Effector memory CD8-positive, alpha-beta T cell (primary cell): ENCODE results near the gene WASF1.
A peak's percentile ranks its signal among the peaks of the same experiment; 100 is the strongest.

Experiments
- ATAC-seq: fragments of 150-1000 bp; cut with Tn5 transposase; replicated peaks from 2 replicates; pipeline ENCODE4 v1.10.0; 2021; ENCODE audit warnings: mild to moderate bottlenecking, moderate library complexity
- DNase-seq, 3 experiments: peaks; one replicate each; pipeline ENCODE4 v3.0.0; 2021
- H3K27ac Mint-ChIP-seq, 2 donors: one replicate each; pipeline ENCODE4 v1.8.0; 2022; ENCODE audit warnings: mild to moderate bottlenecking in 2 of 2, mixed read lengths in 2 of 2, moderate library complexity in 2 of 2
- H3K27me3 Mint-ChIP-seq, 2 donors: one replicate each; pipeline ENCODE4 v1.8.0; 2022; ENCODE audit warnings: mixed read lengths in 2 of 2
- H3K36me3 Mint-ChIP-seq: one replicate; pipeline ENCODE4 v1.8.0; 2022; ENCODE audit warnings: mild to moderate bottlenecking, moderate library complexity, mixed read lengths; ENCODE audit not compliant: insufficient read depth
- H3K4me1 Mint-ChIP-seq, 2 donors: one replicate each; pipeline ENCODE4 v1.8.0; 2022; ENCODE audit warnings: low read depth in 2 of 2, mixed read lengths in 2 of 2
- H3K4me3 Mint-ChIP-seq, 2 donors: one replicate each; pipeline ENCODE4 v1.8.0; 2022; ENCODE audit warnings: mild to moderate bottlenecking in 2 of 2, mixed read lengths in 2 of 2, moderate library complexity in 2 of 2
- H3K9me3 Mint-ChIP-seq, 2 donors: one replicate each; pipeline ENCODE4 v1.8.0; 2022; ENCODE audit warnings: mixed read lengths in 2 of 2

WASF1 gene

GRCh38 chr6:110190726-110191125, 11.3 kb upstream of the WASF1 start:
- Mint-ChIP-seq H3K9me3 (no peaks in the 10 kb centered on the region), H3K4me1 (peaks cover 5 to 20% of the 10 kb centered on the region in 2 donors), H3K4me3 (no peak overlapping the region), H3K36me3 (peaks cover 21% of the 10 kb centered on the region), H3K27ac (no peak overlapping the region), H3K27me3 (no peaks in the 10 kb centered on the region)
- ATAC-seq, result no peak
- DNase-seq, result no peak

GRCh38 chr6:110188791-110189190, 9.3 kb upstream of the WASF1 start:
- DNase-seq (no peak), ATAC-seq (no peak)
- H3K36me3 Mint-ChIP-seq, result peaks cover 9% of the 10 kb centered on the region
- no peaks in the 10 kb centered on the region for H3K9me3 Mint-ChIP-seq
- H3K27ac Mint-ChIP-seq, result no peak overlapping the region
- H3K27me3 Mint-ChIP-seq, result no peaks in the 10 kb centered on the region
- H3K4me3 Mint-ChIP-seq, result no peak overlapping the region
- H3K4me1 Mint-ChIP-seq, result peaks cover 7 to 11% of the 10 kb centered on the region in 2 donors

- no peaks in the 10 kb centered on the region for H3K27me3 Mint-ChIP-seq
- ATAC-seq (peak; percentile 31), DNase-seq (no peak)
- peaks cover 7 to 10% of the 10 kb centered on the region in 2 donors for H3K4me1 Mint-ChIP-seq
- H3K9me3 Mint-ChIP-seq, result no peaks in the 10 kb centered on the region
- peak overlapping the region; percentile 64 to 67 for H3K27ac Mint-ChIP-seq
- peak overlapping the region; percentile 60 to 61 for H3K4me3 Mint-ChIP-seq
- no peaks in the 10 kb centered on the region for H3K36me3 Mint-ChIP-seq
Measured at GRCh38 chr6:110185879-110186278, 6.4 kb upstream of the WASF1 start.

- Mint-ChIP-seq H3K9me3 (no peaks in the 10 kb centered on the region), H3K4me3 (no peak overlapping the region), H3K27me3 (no peaks in the 10 kb centered on the region), H3K27ac (no peak overlapping the region), H3K4me1 (peaks cover 13 to 15% of the 10 kb centered on the region in 2 donors), H3K36me3 (peaks cover 3% of the 10 kb centered on the region)
- DNase-seq (no peak), ATAC-seq (no peak)
Measured at GRCh38 chr6:110183292-110183885, 3.9 kb upstream of the WASF1 start.

GRCh38 chr6:110181131-110182030, 1.9 kb upstream of the WASF1 start:
- ATAC-seq (no peak), DNase-seq (no peak)
- Mint-ChIP-seq H3K4me1 (peaks cover 15 to 18% of the 10 kb centered on the region in 2 donors), H3K4me3 (no peak overlapping the region), H3K36me3 (peaks cover 3% of the 10 kb centered on the region), H3K27ac (no peak overlapping the region), H3K9me3 (no peaks in the 10 kb centered on the region), H3K27me3 (peaks cover 0 to 5% of the 10 kb centered on the region in 2 donors)

GRCh38 chr6:110180228-110181008, 948 bp upstream of the WASF1 start, which contains the start of gene CDC40:
Gene CDC40, plus strand, starts transcription at chr6:110180427. Its CDS starts 18 bp downstream, at chr6:110180445.
- DNase-seq, result peak; percentile 42 to 53 (median 46)
- Mint-ChIP-seq H3K27me3 (peaks cover 3 to 7% of the 10 kb centered on the region in 2 donors), H3K27ac (no peak within 1 kb of the TSS), H3K4me1 (peaks cover 8 to 9% of the 10 kb centered on the region in 2 donors), H3K36me3 (peaks cover 3% of the 10 kb centered on the region), H3K9me3 (no peaks in the 10 kb centered on the region), H3K4me3 (no peak within 1 kb of the TSS)
- ATAC-seq, result peak; percentile 48

GRCh38 chr6:110178626-110179405, 654 bp downstream of the WASF1 start:
- peak overlapping the region in 1 of 2 donors; percentile 17 for H3K27ac Mint-ChIP-seq
- H3K36me3 Mint-ChIP-seq, result peaks cover 3% of the 10 kb centered on the region
- ATAC-seq (peak; percentile 68), DNase-seq (peak; percentile 64 to 67 (median 65))
- no peaks in the 10 kb centered on the region for H3K9me3 Mint-ChIP-seq
- H3K4me3 Mint-ChIP-seq, result no peak overlapping the region
- H3K4me1 Mint-ChIP-seq, result peaks cover 7 to 8% of the 10 kb centered on the region in 2 donors
- peaks cover 19 to 23% of the 10 kb centered on the region in 2 donors for H3K27me3 Mint-ChIP-seq

GRCh38 chr6:110173506-110174132, 5.9 kb downstream of the WASF1 start:
- DNase-seq (no peak), ATAC-seq (no peak)
- Mint-ChIP-seq H3K9me3 (no peaks in the 10 kb centered on the region), H3K27me3 (peaks cover 35 to 47% of the 10 kb centered on the region in 2 donors), H3K4me3 (no peak overlapping the region), H3K27ac (no peak overlapping the region), H3K4me1 (peaks cover 4 to 5% of the 10 kb centered on the region in 2 donors), H3K36me3 (no peaks in the 10 kb centered on the region)

GRCh38 chr6:110170081-110170480, 9.4 kb downstream of the WASF1 start:
- no peak for ATAC-seq

GRCh38 chr6:110158479-110158878, 21.0 kb downstream of the WASF1 start:
- no peak for ATAC-seq
- no peaks in the 10 kb centered on the region for H3K9me3 Mint-ChIP-seq
- H3K4me3 Mint-ChIP-seq, result no peak overlapping the region

More at GRCh38 chr6:110170081-110170480, 9.4 kb downstream of the WASF1 start:
- Mint-ChIP-seq H3K4me3 (no peak overlapping the region), H3K27me3 (peaks cover 29 to 47% of the 10 kb centered on the region in 2 donors), H3K9me3 (no peaks in the 10 kb centered on the region), H3K36me3 (no peaks in the 10 kb centered on the region), H3K27ac (no peak overlapping the region), H3K4me1 (no peaks in the 10 kb centered on the region)
- no peak for DNase-seq

GRCh38 chr6:110147870-110148269, 31.6 kb downstream of the WASF1 start:
- DNase-seq (no peak), ATAC-seq (no peak)
- H3K36me3 Mint-ChIP-seq, result peaks cover 4% of the 10 kb centered on the region
- no peak overlapping the region for H3K4me3 Mint-ChIP-seq
- peaks cover 39 to 44% of the 10 kb centered on the region in 2 donors for H3K27me3 Mint-ChIP-seq
- H3K9me3 Mint-ChIP-seq, result no peaks in the 10 kb centered on the region
- no peak overlapping the region for H3K27ac Mint-ChIP-seq
- H3K4me1 Mint-ChIP-seq, result no peaks in the 10 kb centered on the region

More at GRCh38 chr6:110158479-110158878, 21.0 kb downstream of the WASF1 start:
- H3K27me3 Mint-ChIP-seq, result peaks cover 52 to 57% of the 10 kb centered on the region in 2 donors
- no peak for DNase-seq
- H3K27ac Mint-ChIP-seq, result no peak overlapping the region
- H3K36me3 Mint-ChIP-seq, result no peaks in the 10 kb centered on the region
- no peaks in the 10 kb centered on the region for H3K4me1 Mint-ChIP-seq

- Mint-ChIP-seq H3K4me3 (no peak overlapping the region), H3K36me3 (no peaks in the 10 kb centered on the region), H3K4me1 (no peaks in the 10 kb centered on the region), H3K9me3 (peaks cover 0 to 1% of the 10 kb centered on the region in 2 donors), H3K27ac (no peak overlapping the region), H3K27me3 (peaks cover 48 to 66% of the 10 kb centered on the region in 2 donors)
- DNase-seq (no peak), ATAC-seq (no peak)
Measured at GRCh38 chr6:110140650-110141049, 38.8 kb downstream of the WASF1 start.
